Activated CD4-positive, alpha-beta T cell treated with anti-CD3 and anti-CD28 coated beads for 36 hours (primary cell): ENCODE data around the gene CAMK4. TPM values are rescaled to one million over a fixed set of nuclear protein-coding genes. Genes with fewer than 3 reads are reported as not detected.
A peak's percentile ranks its signal among the peaks of the same experiment; 100 is the strongest.

Experiments
- ATAC-seq: fragments of 200-7000 bp; cut with Tn5 transposase; one replicate; pipeline ENCODE4 v1.10.0; 2021; ENCODE audit warnings: mild to moderate bottlenecking, moderate library complexity
- CTCF ChIA-PET: fragments of 350-600 bp; sonication (Branson Sonifier 250); formaldehyde crosslinking; loops from one replicate; lab custom pipeline; 2021; ENCODE audit warnings: antibody characterized with exemption; lab: Charles Lee
- POLR2A ChIA-PET: fragments of 350-600 bp; sonication (Branson Sonifier 250); formaldehyde crosslinking; loops from one replicate; lab custom pipeline; 2021; ENCODE audit warnings: antibody characterized with exemption, inconsistent platforms; lab: Charles Lee
- DNase-seq: peaks from one replicate; pipeline ENCODE4 v3.0.0-alpha.2; 2020
- H3K27ac Mint-ChIP-seq: one replicate; pipeline ENCODE4 v1.8.0; 2021; ENCODE audit warnings: mixed read lengths
- H3K27me3 Mint-ChIP-seq: one replicate; pipeline ENCODE4 v1.8.0; 2021; ENCODE audit warnings: mixed read lengths
- H3K36me3 Mint-ChIP-seq: one replicate; pipeline ENCODE4 v1.8.0; 2021; ENCODE audit warnings: low read depth, mixed read lengths
- H3K4me1 Mint-ChIP-seq: one replicate; pipeline ENCODE4 v1.8.0; 2021; ENCODE audit warnings: mixed read lengths
- H3K4me3 Mint-ChIP-seq: one replicate; pipeline ENCODE4 v1.8.0; 2021; ENCODE audit warnings: mild to moderate bottlenecking, moderate library complexity, mixed read lengths
- H3K9me3 Mint-ChIP-seq: one replicate; pipeline ENCODE4 v1.8.0; 2021; ENCODE audit warnings: low read depth, mixed read lengths
- intact Hi-C, 2 experiments: fragments of 100-400 bp; cut with DNase I in 1 of 2; cut with micrococcal nuclease in 1 of 2; formaldehyde crosslinking; loops; one replicate each; pipeline versions ENCODE4 v1.14.2 to v1.15.1; 2022 to 2024; cut with DNase I, micrococcal nuclease
- total RNA-seq, 2 experiments: library from RNA; stranded (reverse); gene quantifications; one replicate each; pipeline ENCODE4 v1.2.3, GENCODE V29; 2021

CAMK4 gene
- total RNA-seq, 2 experiments from 2014 or later, result 49.4 to 53.1 TPM

DNA sequence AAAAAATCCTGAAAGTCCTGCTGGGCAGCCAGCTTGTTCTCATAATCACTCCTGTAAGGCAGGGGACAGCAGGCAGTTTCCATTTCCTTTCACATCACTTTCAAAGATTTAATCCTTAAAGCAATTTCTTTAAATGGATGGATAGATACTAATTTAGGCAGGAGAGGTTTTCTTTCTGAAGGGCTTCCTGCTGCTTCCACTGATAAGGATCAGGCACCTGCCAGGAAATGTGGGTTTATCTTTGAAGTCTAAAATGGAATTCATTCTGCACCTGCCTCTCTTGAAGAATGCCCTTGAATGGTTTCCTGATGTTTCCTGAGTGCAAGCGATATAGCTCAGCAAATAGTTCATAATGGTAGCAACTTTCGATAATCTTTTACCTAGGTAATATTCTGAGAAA is 223.6 kb downstream of the CAMK4 start:
- ATAC-seq, result no peak
- no peak for DNase-seq
- Mint-ChIP-seq H3K27me3 (no peaks in the 10 kb centered on the region), H3K27ac (no peak overlapping the region), H3K4me3 (no peak overlapping the region), H3K36me3 (peaks cover 40% of the 10 kb centered on the region), H3K9me3 (no peaks in the 10 kb centered on the region), H3K4me1 (peaks cover 22% of the 10 kb centered on the region)
- CTCF ChIA-PET, result interaction anchor here (1.2 to 1.6 kb wide), 3 partner anchors 14 to 268 kb away, joined by 3 read pairs; no protein-coding TSS in a partner anchor
- POLR2A ChIA-PET, result no interaction called here
- intact Hi-C loops, result no loop called here

DNA sequence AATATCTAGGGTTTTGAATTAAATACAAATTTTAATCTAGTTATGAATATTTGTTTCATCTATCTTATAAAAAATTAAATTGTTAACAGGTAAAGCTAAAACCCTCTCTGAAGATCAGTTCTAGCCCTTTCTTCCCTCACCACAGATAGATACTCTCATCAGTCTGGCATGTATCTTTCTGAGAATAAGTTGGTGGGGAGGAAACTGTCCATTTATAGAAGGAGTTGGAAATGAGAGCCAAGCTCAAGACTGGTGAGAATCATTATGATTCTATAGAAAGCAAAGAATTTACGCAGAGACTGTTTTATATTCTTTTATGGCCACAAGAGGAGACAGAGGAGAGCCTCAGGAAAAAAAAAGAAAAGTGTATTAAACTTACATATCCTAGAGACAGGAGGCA is 229.1 kb downstream of the CAMK4 start:
- CTCF ChIA-PET, result interaction anchor here (1.4 kb wide), 1 partner anchor 329 kb away, joined by 5 read pairs; no protein-coding TSS in a partner anchor
- H3K36me3 Mint-ChIP-seq, result peaks cover 21% of the 10 kb centered on the region
- H3K27ac Mint-ChIP-seq, result peak overlapping the region; percentile 13
- no peaks in the 10 kb centered on the region for H3K4me1 Mint-ChIP-seq
- H3K27me3 Mint-ChIP-seq, result no peaks in the 10 kb centered on the region
- no peaks in the 10 kb centered on the region for H3K9me3 Mint-ChIP-seq
- intact Hi-C loops, result no loop called here
- ATAC-seq (no peak), DNase-seq (no peak)
- no peak overlapping the region for H3K4me3 Mint-ChIP-seq
- POLR2A ChIA-PET, result no interaction called here

DNA sequence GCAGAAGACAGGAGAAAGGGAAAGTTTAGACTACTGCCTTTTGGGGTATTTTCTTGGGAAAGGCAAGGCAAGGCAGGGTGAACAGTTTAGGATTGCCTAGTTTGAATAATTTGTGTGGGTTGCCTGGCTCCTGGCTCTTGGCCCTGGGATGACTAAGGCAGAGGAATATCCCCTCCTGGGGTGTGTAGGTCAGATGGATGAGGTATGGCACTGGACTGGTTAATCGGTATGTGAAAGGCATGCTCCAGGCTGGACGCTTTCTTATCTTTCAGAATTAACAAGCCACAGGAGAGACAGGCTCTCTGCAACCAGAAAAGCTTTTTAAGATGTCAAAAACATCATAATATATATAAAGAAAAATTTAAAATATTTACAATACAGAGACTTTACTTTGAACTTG is 229.6 kb downstream of the CAMK4 start:
- peak overlapping the region; percentile 13 for H3K27ac Mint-ChIP-seq
- no peaks in the 10 kb centered on the region for H3K27me3 Mint-ChIP-seq
- ATAC-seq, result no peak
- H3K4me1 Mint-ChIP-seq, result no peaks in the 10 kb centered on the region
- no peak overlapping the region for H3K4me3 Mint-ChIP-seq
- peaks cover 23% of the 10 kb centered on the region for H3K36me3 Mint-ChIP-seq
- intact Hi-C loops, result no loop called here
- CTCF ChIA-PET, result no interaction called here
- H3K9me3 Mint-ChIP-seq, result no peaks in the 10 kb centered on the region
- no peak for DNase-seq
- POLR2A ChIA-PET, result no interaction called here

DNA sequence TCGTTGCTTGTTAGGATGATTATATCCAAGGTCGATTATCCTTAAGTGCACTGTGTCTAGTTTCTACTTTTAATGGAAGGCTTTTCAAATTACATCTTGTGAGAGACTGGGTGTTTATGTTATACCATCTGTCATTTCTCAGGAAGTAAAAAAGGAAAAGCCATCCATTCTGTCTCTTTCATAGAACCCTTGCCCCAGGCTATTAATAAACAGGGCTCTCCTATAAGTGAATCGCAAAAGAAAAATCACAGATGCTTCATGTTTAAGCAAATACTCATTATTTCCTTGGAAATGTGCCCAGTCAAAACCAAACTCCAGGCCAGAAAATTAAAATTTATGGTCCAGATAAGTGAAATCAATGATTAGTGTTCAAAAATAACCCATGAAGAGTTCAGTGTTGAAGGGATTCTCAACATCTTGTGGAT is 230.0 kb downstream of the CAMK4 start:
- Mint-ChIP-seq H3K27ac (no peak overlapping the region), H3K4me1 (no peaks in the 10 kb centered on the region), H3K9me3 (no peaks in the 10 kb centered on the region), H3K27me3 (no peaks in the 10 kb centered on the region), H3K36me3 (peaks cover 23% of the 10 kb centered on the region), H3K4me3 (no peak overlapping the region)
- ATAC-seq (no peak), DNase-seq (no peak)
- intact Hi-C loops, result no loop called here
- ChIA-PET CTCF (interaction anchor here (0.9 kb wide), 1 partner anchor 295 kb away, joined by 3 read pairs; no protein-coding TSS in a partner anchor), POLR2A (no interaction called here)

DNA sequence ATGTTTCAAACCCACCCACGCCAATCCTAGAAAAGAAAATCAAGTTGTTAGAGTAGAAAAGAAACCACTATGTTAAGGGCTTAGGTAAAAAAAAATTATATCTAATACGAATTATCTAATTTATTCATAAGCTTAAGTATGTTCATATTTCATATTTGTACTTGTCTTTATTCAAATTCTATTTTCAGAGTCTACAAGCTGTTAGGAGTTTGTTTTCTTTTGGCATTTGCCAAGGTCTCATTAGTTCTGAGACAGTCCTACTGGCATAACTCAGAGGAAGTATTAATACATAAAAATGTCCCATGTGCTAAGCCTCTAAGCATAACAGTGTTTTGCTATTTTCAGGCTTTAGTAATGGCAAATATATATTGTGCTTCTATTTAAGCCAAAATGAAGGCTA is 230.6 kb downstream of the CAMK4 start:
- DNase-seq, result no peak
- Mint-ChIP-seq H3K27ac (no peak overlapping the region), H3K4me3 (no peak overlapping the region), H3K27me3 (no peaks in the 10 kb centered on the region), H3K4me1 (no peaks in the 10 kb centered on the region), H3K9me3 (no peaks in the 10 kb centered on the region), H3K36me3 (peaks cover 19% of the 10 kb centered on the region)
- POLR2A ChIA-PET, result no interaction called here
- CTCF ChIA-PET, result interaction anchor here (0.9 kb wide), 1 partner anchor 295 kb away, joined by 3 read pairs; no protein-coding TSS in a partner anchor
- no peak for ATAC-seq
- intact Hi-C loops, result no loop called here

DNA sequence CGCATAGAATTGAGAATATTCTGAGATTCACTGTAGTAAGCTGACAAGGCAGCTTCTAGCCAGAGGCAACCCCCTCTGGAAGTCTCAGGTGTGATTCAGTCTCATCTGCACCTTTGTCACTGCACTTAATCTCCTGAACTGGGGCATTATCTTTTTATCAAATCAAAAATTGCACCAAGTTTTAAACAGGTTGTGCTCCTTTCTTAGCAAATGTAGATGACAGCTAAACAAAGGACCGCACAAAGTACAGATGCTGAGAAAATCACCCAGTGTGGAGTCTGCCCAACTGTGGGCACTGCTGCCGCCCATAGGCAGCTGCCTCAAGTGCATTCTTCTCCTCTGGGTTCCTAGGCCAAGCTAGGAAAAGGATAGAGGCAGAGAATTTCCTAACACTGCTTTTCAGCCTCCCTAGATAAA is 237.1 kb downstream of the CAMK4 start:
- Mint-ChIP-seq H3K9me3 (peaks cover 2% of the 10 kb centered on the region), H3K27me3 (no peaks in the 10 kb centered on the region), H3K4me3 (no peak overlapping the region), H3K27ac (no peak overlapping the region), H3K36me3 (peaks cover 35% of the 10 kb centered on the region), H3K4me1 (peaks cover 10% of the 10 kb centered on the region)
- DNase-seq (no peak), ATAC-seq (peak; percentile 36)
- CTCF ChIA-PET, result interaction anchor here (0.6 to 1.1 kb wide), 2 partner anchors 182 to 210 kb away, joined by 3 to 4 read pairs; no protein-coding TSS in a partner anchor
- intact Hi-C loops, result no loop called here
- POLR2A ChIA-PET, result no interaction called here

DNA sequence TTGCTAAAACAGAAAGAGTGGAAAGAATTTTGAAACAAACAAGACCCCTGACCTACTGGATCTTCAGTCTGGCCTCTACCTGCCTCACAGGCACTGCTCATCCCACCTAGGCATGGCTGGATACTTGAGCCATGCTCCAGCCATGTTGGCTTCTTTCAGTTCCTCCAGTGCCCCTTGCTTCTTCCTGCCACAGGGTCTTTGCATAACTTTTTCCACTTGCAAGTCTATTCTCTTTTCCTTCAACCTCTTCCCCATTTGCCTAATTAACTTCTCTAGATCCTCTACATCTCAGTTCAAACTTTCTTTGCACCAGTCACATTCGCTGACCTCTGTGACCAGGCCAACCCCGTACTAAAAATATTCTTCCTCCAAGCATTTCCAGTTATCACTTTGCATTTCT is 237.8 kb downstream of the CAMK4 start:
- H3K27ac Mint-ChIP-seq, result peak overlapping the region; percentile 56
- ChIA-PET CTCF (interaction anchor here (0.6 to 1.1 kb wide), 4 partner anchors 14 to 318 kb away, joined by 3 read pairs; no protein-coding TSS in a partner anchor), POLR2A (no interaction called here)
- H3K27me3 Mint-ChIP-seq, result no peaks in the 10 kb centered on the region
- DNase-seq (no peak), ATAC-seq (no peak)
- peaks cover 2% of the 10 kb centered on the region for H3K9me3 Mint-ChIP-seq
- no peak overlapping the region for H3K4me3 Mint-ChIP-seq
- H3K36me3 Mint-ChIP-seq, result peaks cover 35% of the 10 kb centered on the region
- peaks cover 10% of the 10 kb centered on the region for H3K4me1 Mint-ChIP-seq
- intact Hi-C loops, result no loop called here

DNA sequence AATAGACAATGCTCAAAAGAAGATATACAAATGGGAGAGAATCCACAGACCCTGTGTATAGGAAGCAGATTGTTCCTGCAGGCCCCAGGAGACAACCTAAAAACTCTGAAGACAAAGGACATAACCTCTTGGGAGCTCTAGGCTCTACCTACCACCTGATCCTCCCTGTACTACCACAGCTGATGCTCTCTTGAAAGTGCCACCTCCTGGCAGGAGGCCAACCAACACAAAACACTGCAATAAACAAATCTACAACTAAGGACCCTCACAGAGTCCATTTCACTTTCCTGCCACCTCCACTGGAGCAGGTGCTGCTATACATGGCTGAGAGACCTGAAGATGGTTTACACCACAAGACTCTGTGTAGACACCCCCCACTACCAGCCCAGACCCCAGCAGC is 239.1 kb downstream of the CAMK4 start:
- DNase-seq (no peak), ATAC-seq (no peak)
- H3K4me1 Mint-ChIP-seq, result peaks cover 10% of the 10 kb centered on the region
- ChIA-PET POLR2A (interaction anchor here (0.7 kb wide), 1 partner anchor 48 kb away, joined by 6 read pairs; no protein-coding TSS in a partner anchor), CTCF (no interaction called here)
- no peaks in the 10 kb centered on the region for H3K27me3 Mint-ChIP-seq
- no peak overlapping the region for H3K27ac Mint-ChIP-seq
- no peak overlapping the region for H3K4me3 Mint-ChIP-seq
- intact Hi-C loops, result no loop called here
- peaks cover 38% of the 10 kb centered on the region for H3K36me3 Mint-ChIP-seq
- H3K9me3 Mint-ChIP-seq, result peaks cover 2% of the 10 kb centered on the region

DNA sequence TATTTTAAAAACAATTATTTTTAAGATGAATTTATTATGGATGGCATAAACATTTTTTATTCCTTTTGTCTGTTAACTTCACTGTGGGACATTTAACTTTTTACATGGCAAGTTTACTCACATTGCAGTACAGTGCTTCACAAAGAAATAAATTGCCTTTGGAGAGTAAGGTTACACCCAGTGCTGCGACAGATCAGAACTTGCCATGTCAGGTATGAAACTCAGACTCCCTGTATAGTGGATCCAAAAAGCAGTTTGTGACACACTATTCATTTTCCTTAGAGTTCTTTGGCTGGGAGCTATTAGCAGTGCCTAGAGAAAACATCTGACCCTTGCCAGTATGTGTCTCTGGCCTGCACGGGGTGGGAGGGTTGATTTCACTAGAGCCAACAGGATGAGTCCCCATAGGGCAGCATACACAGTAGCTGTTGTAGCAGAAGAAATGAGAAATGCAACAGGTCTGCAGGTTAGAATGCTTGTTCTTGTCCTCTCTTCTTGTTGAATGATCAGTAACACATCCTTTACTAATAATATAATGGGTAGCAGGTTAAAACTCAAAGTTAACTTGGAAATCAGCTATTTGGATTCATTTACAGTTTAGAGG is 245.2 kb downstream of the CAMK4 start:
- no peaks in the 10 kb centered on the region for H3K27me3 Mint-ChIP-seq
- ATAC-seq, result no peak
- ChIA-PET CTCF (interaction anchor here (0.7 to 1.6 kb wide), 2 partner anchors 9 to 1517 kb away, joined by 3 to 4 read pairs; no protein-coding TSS in a partner anchor), POLR2A (no interaction called here)
- DNase-seq, result no peak
- intact Hi-C loops, result no loop called here
- no peak overlapping the region for H3K27ac Mint-ChIP-seq
- peaks cover 4% of the 10 kb centered on the region for H3K4me1 Mint-ChIP-seq
- peaks cover 24% of the 10 kb centered on the region for H3K36me3 Mint-ChIP-seq
- no peak overlapping the region for H3K4me3 Mint-ChIP-seq
- H3K9me3 Mint-ChIP-seq, result peaks cover 7% of the 10 kb centered on the region

DNA sequence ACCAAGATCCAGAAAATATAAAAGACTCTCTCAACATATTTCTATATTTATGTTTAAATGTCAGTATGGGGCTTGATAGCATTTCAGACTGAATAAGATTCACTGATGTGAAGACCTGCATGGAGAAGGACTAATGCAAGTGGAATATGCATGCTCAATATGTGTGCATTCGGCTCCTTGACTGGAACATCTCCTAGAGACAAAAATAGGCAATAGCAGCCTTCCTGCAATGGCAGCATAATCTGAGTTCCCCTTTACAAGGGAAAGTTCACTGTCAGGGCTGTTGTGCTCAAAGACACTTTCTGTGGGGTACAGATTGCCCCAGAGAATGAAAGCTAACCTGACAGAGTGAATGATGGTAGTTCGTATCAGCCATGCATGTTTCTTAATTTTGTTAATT is 245.7 kb downstream of the CAMK4 start:
- DNase-seq, result no peak
- ChIA-PET CTCF (interaction anchor here (0.7 to 1.6 kb wide), 2 partner anchors 8 to 1518 kb away, joined by 3 to 4 read pairs; no protein-coding TSS in a partner anchor), POLR2A (no interaction called here)
- peaks cover 21% of the 10 kb centered on the region for H3K36me3 Mint-ChIP-seq
- no peak for ATAC-seq
- no peak overlapping the region for H3K27ac Mint-ChIP-seq
- peaks cover 7% of the 10 kb centered on the region for H3K9me3 Mint-ChIP-seq
- H3K4me1 Mint-ChIP-seq, result peaks cover 4% of the 10 kb centered on the region
- no peaks in the 10 kb centered on the region for H3K27me3 Mint-ChIP-seq
- H3K4me3 Mint-ChIP-seq, result no peak overlapping the region
- intact Hi-C loops, result no loop called here

DNA sequence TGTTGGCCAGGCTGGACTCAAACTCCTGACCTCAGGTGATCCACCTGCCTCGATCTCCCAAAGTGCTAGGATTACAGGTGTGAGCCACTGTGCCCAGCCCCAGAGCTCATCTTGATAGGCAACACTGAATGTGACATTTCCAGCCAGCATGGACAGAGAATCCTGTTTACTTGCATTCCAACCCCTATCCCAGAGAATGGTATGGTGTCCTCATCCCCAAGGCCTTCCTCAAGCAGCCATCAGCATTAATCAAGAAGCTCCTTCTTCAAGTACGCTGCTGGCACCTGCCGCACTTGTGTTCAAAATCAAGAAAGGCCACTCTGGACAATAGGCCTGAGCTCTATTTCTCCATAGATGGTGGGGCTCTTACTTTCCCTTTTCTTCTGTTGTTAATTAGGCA is 247.9 kb downstream of the CAMK4 start:
- POLR2A ChIA-PET, result interaction anchor here (0.7 kb wide), 1 partner anchor 208 kb away, joined by 3 read pairs; no protein-coding TSS in a partner anchor

DNA sequence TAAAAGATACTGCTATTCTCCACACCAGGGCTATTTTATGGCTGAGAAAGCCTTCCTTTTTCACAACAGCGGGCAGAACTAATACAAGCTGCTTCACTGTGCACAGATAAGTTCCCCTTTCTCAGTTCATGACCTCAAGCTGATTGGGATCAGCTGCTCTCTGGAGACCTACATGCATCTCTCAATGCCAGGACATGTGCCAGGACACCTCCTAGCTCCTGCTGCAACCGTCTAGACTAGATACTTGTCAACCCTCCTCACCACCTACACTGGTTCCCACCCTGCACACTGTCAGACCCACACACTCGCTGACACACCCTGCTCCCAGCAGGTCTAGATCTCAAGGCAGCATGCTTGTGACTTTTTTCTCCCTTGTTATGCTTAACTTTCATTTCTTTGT is 248.4 kb downstream of the CAMK4 start:
- CTCF ChIA-PET, result interaction anchor here (1.0 to 1.1 kb wide), 2 partner anchors 11 to 317 kb away, joined by 3 read pairs; no protein-coding TSS in a partner anchor
- intact Hi-C loops, result no loop called here

More for the DNA sequence above, 247.9 kb downstream of the CAMK4 start:
- CTCF ChIA-PET, result interaction anchor here (1.0 kb wide), 1 partner anchor 11 kb away, joined by 3 read pairs; no protein-coding TSS in a partner anchor
- DNase-seq (no peak), ATAC-seq (no peak)
- peaks cover 21% of the 10 kb centered on the region for H3K36me3 Mint-ChIP-seq
- H3K4me1 Mint-ChIP-seq, result peaks cover 4% of the 10 kb centered on the region
- H3K9me3 Mint-ChIP-seq, result peaks cover 5% of the 10 kb centered on the region
- no peak overlapping the region for H3K4me3 Mint-ChIP-seq
- no peak overlapping the region for H3K27ac Mint-ChIP-seq
- intact Hi-C loops, result no loop called here
- H3K27me3 Mint-ChIP-seq, result no peaks in the 10 kb centered on the region

More for the DNA sequence above, 248.4 kb downstream of the CAMK4 start:
- peaks cover 19% of the 10 kb centered on the region for H3K36me3 Mint-ChIP-seq
- no peaks in the 10 kb centered on the region for H3K27me3 Mint-ChIP-seq
- DNase-seq (no peak), ATAC-seq (no peak)
- no peak overlapping the region for H3K4me3 Mint-ChIP-seq
- peaks cover 4% of the 10 kb centered on the region for H3K4me1 Mint-ChIP-seq
- peak overlapping the region; percentile 40 for H3K27ac Mint-ChIP-seq
- H3K9me3 Mint-ChIP-seq, result peaks cover 5% of the 10 kb centered on the region
- POLR2A ChIA-PET, result interaction anchor here (0.7 kb wide), 1 partner anchor 209 kb away, joined by 3 read pairs; no protein-coding TSS in a partner anchor
